SH-SY5Y (cell line): ENCODE measurements around the gene EGFR.

ENCODE experiments used
- GATA2 ChIP-seq: IDR thresholded peaks from 2 replicates; pipeline ENCODE4 v1.6.1; 2011; ENCODE audit warnings: mild to moderate bottlenecking, low read depth, low read length
- GATA3 ChIP-seq: IDR thresholded peaks from 2 replicates; pipeline ENCODE4 v1.6.1; 2011; ENCODE audit warnings: low read depth, mild to moderate bottlenecking, low read length, moderate library complexity

DNA sequence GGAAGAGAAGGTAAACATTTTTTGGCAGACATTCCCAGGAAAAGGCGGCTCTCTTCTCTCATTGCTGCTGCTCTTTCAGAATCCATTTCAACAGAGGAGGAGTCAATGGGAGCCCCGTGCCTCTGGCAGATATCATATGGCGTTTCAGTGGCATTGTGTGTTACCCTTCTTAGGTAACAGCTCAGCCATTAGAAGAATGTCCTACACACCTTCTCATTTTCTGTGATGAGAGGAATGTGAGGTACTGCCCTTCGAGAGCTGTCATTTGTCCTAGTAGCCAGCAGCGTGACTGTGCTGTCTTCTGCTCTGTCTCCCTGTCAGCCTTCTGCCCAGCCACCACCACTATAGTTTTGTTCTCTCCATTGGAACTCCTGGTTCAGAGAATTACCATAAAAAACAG, 102.4 kb downstream of the EGFR start:
- TF ChIP-seq GATA2, result no peak
- no peak for TF ChIP-seq GATA3
